Thyroid gland (tissue), 4 donors: ENCODE results near the gene KRTAP4-6.
"Not testable (repeated sequence)": the region's sequence is repeated elsewhere in the genome, so short reads cannot be mapped to it uniquely, and the experiment has no call there.

ENCODE experiments used
- POLR2A ChIP-seq, 2 donors: fragments of 450-650 bp; IDR thresholded peaks; one replicate each; pipeline ENCODE4 v1.6.1; 2017; ENCODE audit warnings: antibody characterized with exemption in 2 of 2, mild to moderate bottlenecking in 2 of 2, moderate library complexity in 1 of 2
- TF ChIP-seq, protein P1 (sequence below), 6 experiments: fragments of 200-600 bp in 3 of 6; fragments of 450-650 bp in 3 of 6; sonication (generic) in 3 of 6; IDR thresholded peaks; one replicate each; pipeline ENCODE4 v1.5.1; 2016 to 2019; ENCODE audit warnings: antibody characterized with exemption in 6 of 6, mild to moderate bottlenecking in 2 of 6, inconsistent platforms in 1 of 6, moderate library complexity in 1 of 6

- TF ChIP-seq, protein P1, sequence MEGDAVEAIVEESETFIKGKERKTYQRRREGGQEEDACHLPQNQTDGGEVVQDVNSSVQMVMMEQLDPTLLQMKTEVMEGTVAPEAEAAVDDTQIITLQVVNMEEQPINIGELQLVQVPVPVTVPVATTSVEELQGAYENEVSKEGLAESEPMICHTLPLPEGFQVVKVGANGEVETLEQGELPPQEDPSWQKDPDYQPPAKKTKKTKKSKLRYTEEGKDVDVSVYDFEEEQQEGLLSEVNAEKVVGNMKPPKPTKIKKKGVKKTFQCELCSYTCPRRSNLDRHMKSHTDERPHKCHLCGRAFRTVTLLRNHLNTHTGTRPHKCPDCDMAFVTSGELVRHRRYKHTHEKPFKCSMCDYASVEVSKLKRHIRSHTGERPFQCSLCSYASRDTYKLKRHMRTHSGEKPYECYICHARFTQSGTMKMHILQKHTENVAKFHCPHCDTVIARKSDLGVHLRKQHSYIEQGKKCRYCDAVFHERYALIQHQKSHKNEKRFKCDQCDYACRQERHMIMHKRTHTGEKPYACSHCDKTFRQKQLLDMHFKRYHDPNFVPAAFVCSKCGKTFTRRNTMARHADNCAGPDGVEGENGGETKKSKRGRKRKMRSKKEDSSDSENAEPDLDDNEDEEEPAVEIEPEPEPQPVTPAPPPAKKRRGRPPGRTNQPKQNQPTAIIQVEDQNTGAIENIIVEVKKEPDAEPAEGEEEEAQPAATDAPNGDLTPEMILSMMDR (IDR thresholded peaks at IDR 0.05) = not testable (repeated sequence)
- not testable (repeated sequence) for TF ChIP-seq POLR2A (IDR thresholded peaks at IDR 0.05)
Measured at GRCh38 chr17:41148971-41149651, 8.8 kb upstream of the KRTAP4-6 start.
